GM18519 (cell line): ENCODE results near the gene METTL6.
"Not testable (repeated sequence)": the region's sequence is repeated elsewhere in the genome, so short reads cannot be mapped to it uniquely, and the experiment has no call there.

Experiments used
- ATAC-seq: cut with Tn5 transposase; IDR thresholded peaks from one replicate; pipeline ENCODE4 v1.9.1; 2021; ENCODE audit warnings: mild to moderate bottlenecking, moderate library complexity; ENCODE audit not compliant: unreplicated experiment, low FRiP score

Gene METTL6

GRCh38 chr3:15377961-15378791 is 49.2 kb downstream of the METTL6 start:
- ATAC-seq: peak; percentile 77

GRCh38 chr3:15375461-15376000 is 51.8 kb downstream of the METTL6 start:
- no peak for ATAC-seq

- no peak for ATAC-seq
These were observed 54.4 kb downstream of the METTL6 start for GRCh38 chr3:15372918-15373317.

- no peak for ATAC-seq
These were observed 58.7 kb downstream of the METTL6 start for GRCh38 chr3:15368561-15369135.

DNA sequence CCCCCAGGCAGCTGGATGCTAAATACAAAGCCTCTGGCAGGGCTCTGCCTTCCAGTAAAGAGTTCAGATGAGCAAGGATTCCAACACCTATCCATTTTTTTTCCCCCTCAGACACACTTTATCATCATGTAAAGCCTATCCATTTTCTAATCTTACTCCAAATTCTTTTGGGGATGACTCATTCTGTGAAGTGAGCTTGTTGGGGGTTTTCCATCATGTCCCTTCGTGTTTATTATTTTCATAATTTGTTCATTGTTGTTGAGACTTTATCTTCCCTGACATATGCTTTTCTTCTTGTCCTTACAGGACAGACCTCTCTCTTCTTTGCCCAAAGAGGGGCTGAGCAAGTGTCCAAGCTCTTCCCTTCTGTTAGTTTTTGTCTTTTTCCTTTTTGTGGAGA is 60.3 kb downstream of the METTL6 start:
- no peak for ATAC-seq

DNA sequence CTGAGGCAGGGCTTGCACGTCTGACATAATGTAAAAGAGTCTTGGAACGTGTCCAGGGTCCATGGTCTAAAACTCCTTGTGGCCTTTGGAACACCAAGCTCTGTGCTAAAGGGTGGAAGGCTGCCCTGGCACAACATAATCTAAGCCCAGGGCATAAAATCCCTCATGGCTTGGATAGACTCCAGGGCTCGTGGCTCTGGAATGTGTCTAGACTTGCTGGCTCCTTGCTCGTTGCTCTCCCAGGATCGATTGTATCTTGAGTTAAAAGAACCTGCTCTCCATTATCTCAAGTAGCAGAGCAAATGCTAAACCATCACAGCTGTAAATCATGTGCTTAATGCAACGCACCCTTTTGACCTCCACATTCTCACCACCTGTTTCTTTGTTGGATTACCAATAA is 63.3 kb downstream of the METTL6 start:
- not testable (repeated sequence) for ATAC-seq

DNA sequence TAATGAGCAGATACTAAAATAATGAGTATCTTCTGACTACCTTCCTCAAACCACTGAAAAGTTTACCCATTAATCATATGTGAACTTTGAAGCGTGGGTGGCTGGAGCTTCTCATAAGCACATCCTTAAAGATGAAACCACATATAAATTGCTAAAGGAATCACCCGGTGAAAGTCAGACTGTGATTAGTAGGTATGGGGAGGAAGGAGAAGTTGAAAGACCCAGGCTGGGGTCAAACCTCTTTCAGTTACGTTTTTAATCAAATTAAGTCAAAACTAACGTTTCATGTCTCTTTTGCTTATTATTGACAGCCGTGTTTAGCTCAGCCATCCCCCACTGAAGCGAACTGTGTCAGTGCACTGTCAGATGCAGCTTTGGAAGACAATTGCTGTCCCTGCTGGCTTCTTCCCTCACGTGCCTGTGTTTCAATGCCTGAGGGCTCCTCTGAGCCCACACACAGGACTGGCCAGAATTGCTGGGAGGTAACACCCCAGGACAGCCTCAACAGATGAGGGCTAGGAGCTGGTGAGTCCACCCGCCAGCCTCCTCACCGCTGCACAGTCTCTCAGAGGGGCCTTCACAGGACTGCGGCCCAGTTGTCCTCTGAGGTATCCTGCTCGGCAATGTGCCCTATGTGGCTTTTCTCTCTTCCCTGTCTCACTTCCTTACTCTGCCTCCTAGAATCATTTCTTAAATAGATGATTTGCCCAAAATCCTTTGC is 65.7 kb downstream of the METTL6 start:
- peak; percentile 71 for ATAC-seq

GRCh38 chr3:15360788-15361493 is 66.4 kb downstream of the METTL6 start:
- ATAC-seq: no peak
